HCT116 (cell line): ENCODE measurements around the gene ZFYVE16. TPM values are rescaled to one million over a fixed set of nuclear protein-coding genes. Genes with fewer than 3 reads are reported as not detected.

Source experiments
- ATAC-seq: fragments of 200-7000 bp; cut with Tn5 transposase; 2 replicates; pipeline ENCODE4 v1.9.1; 2020; ENCODE audit warnings: mild to moderate bottlenecking, moderate library complexity
- BruUV-seq: library from RNA; stranded (reverse); fragments of 400-500 nt; replicated peaks from 2 replicates; lab custom pipeline; 2021; lab: Mats Ljungman, UMichigan
- CTCF ChIA-PET: fragments of 300-600 bp; sonication (Branson Sonifier 250); formaldehyde crosslinking; loops from one replicate; lab custom pipeline; 2021; ENCODE audit warnings: antibody characterized with exemption; lab: Charles Lee
- POLR2A ChIA-PET: fragments of 300-600, 350-600 bp; sonication (Branson Sonifier 250); formaldehyde crosslinking; loops from one replicate; lab custom pipeline; 2021; ENCODE audit warnings: antibody characterized with exemption; lab: Charles Lee
- RAD21 ChIA-PET, 2 experiments: fragments of 300-600 bp; sonication (Branson Sonifier 250); formaldehyde crosslinking; loops; one replicate each; lab custom pipeline; 2023; ENCODE audit warnings: low total read pairs in 2 of 2; ENCODE audit not compliant: uncharacterized antibody in 2 of 2, unreplicated experiment in 2 of 2, low non-redundant PET in 1 of 2; lab: Charles Lee
- DNase-seq: peaks from one replicate; pipeline ENCODE4 v3.0.0-alpha.2; 2010; ENCODE audit warnings: low read depth, low spot score
- H2AFZ ChIP-seq: fragments of 200-600 bp; shearing (Covaris generic), sonication (generic); 2 replicates; pipeline ENCODE4 v1.6.1; 2017; ENCODE audit warnings: low read depth, mixed run types, mixed read lengths, antibody characterized with exemption, low read length; ENCODE audit not compliant: poor library complexity, severe bottlenecking
- H3K27ac ChIP-seq: 2 replicates; pipeline ENCODE4 v1.5.1; 2012; ENCODE audit warnings: low read depth, low read length
- H3K27me3 ChIP-seq: fragments of 200-600 bp; sonication (generic); 2 replicates; pipeline ENCODE4 v1.6.1; 2016; ENCODE audit warnings: mixed run types, low read length, mixed read lengths; ENCODE audit not compliant: insufficient read depth
- H3K36me3 ChIP-seq, 2 experiments: fragments of 200-500 bp in 1 of 2; fragments of 200-600 bp in 1 of 2; sonication (Bioruptor generic) in 1 of 2; sonication (generic) in 1 of 2; 2 replicates each; pipeline versions ENCODE4 v1.5.1 to v1.6.1; 2014 to 2016; ENCODE audit warnings: low read length in 2 of 2, inconsistent platforms in 1 of 2, mixed read lengths in 1 of 2, mixed run types in 1 of 2; ENCODE audit not compliant: insufficient read depth in 2 of 2, control insufficient read depth in 1 of 2
- H3K4me1 ChIP-seq, 2 experiments: fragments of 200-600 bp in 1 of 2; sonication (generic) in 1 of 2; 2 replicates each; pipeline versions ENCODE4 v1.5.1 to v1.6.1; 2012 to 2017; ENCODE audit warnings: low read length in 2 of 2, inconsistent platforms in 1 of 2, mild to moderate bottlenecking in 1 of 2, mixed read lengths in 1 of 2, mixed run types in 1 of 2, moderate library complexity in 1 of 2; ENCODE audit not compliant: insufficient read depth in 2 of 2, control insufficient read depth in 1 of 2
- H3K4me2 ChIP-seq: fragments of 200-600 bp; sonication (generic); 2 replicates; pipeline ENCODE4 v1.6.1; 2017; ENCODE audit warnings: mixed run types, low read length, mixed read lengths
- H3K4me3 ChIP-seq, 2 experiments: fragments of 200-600 bp in 1 of 2; sonication (generic) in 1 of 2; replicated peaks in 1 of 2; 2 replicates each; pipeline ENCODE4 v1.5.1; 2011 to 2016; ENCODE audit warnings: low read length in 2 of 2, control low read depth in 1 of 2, low read depth in 1 of 2, mild to moderate bottlenecking in 1 of 2, mixed read lengths in 1 of 2, mixed run types in 1 of 2
- H3K79me2 ChIP-seq: fragments of 200-600 bp; sonication (generic); 2 replicates; pipeline ENCODE4 v1.6.1; 2017; ENCODE audit warnings: mild to moderate bottlenecking, mixed run types, low read length, moderate library complexity, mixed read lengths; ENCODE audit not compliant: insufficient read depth
- H3K9ac ChIP-seq: fragments of 200-600 bp; sonication (generic); 2 replicates; pipeline ENCODE4 v1.6.1; 2016; ENCODE audit warnings: low read length, mixed read lengths
- H3K9me2 ChIP-seq: fragments of 200-600 bp; sonication (generic), shearing (Covaris generic); 2 replicates; pipeline ENCODE4 v1.6.1; 2017; ENCODE audit warnings: mixed run types, mild to moderate bottlenecking, moderate library complexity; ENCODE audit not compliant: insufficient read depth
- H3K9me3 ChIP-seq, 2 experiments: fragments of 200-500 bp in 1 of 2; fragments of 200-600 bp in 1 of 2; sonication (Bioruptor generic) in 1 of 2; sonication (generic) in 1 of 2; 2 replicates each; pipeline ENCODE4 v1.6.1; 2014 to 2017; ENCODE audit warnings: low read length in 2 of 2, mixed read lengths in 2 of 2, inconsistent platforms in 1 of 2, low read depth in 1 of 2, mild to moderate bottlenecking in 1 of 2, mixed run types in 1 of 2, moderate library complexity in 1 of 2; ENCODE audit not compliant: control insufficient read depth in 1 of 2, insufficient read depth in 1 of 2
- H4K20me1 ChIP-seq: fragments of 200-600 bp; sonication (generic), shearing (Covaris generic); 2 replicates; pipeline ENCODE4 v1.6.1; 2017; ENCODE audit warnings: mixed run types, mild to moderate bottlenecking, moderate library complexity; ENCODE audit not compliant: insufficient read depth
- CBX3 ChIP-seq: IDR thresholded peaks from 2 replicates; pipeline ENCODE4 v1.6.1; 2012; ENCODE audit warnings: low read depth
- CEBPB ChIP-seq: IDR thresholded peaks from 2 replicates; pipeline ENCODE4 v1.6.1; 2012; ENCODE audit warnings: low read depth
- CTCF ChIP-seq, 3 experiments: fragments of 200-600 bp in 1 of 3; sonication (generic) in 1 of 3; IDR thresholded peaks in 2 of 3; conservative IDR thresholded peaks in 1 of 3; 2 replicates each; pipeline ENCODE4 v1.5.1; 2012 to 2017; ENCODE audit warnings: low read depth in 2 of 3, low read length in 2 of 3, antibody characterized with exemption in 1 of 3, borderline replicate concordance in 1 of 3, control low read depth in 1 of 3, mild to moderate bottlenecking in 1 of 3, mixed read lengths in 1 of 3, mixed run types in 1 of 3, moderate library complexity in 1 of 3; ENCODE audit not compliant: insufficient read depth in 1 of 3
- EGR1 ChIP-seq: IDR thresholded peaks from 2 replicates; pipeline ENCODE4 v1.6.1; 2012; ENCODE audit warnings: low read depth
- ELF1 ChIP-seq: IDR thresholded peaks from 2 replicates; pipeline ENCODE4 v1.6.1; 2012; ENCODE audit warnings: low read depth, borderline replicate concordance
- EZH2 ChIP-seq: fragments of 200-600 bp; sonication (generic); IDR thresholded peaks from 2 replicates; pipeline ENCODE4 v1.6.1; 2017; ENCODE audit warnings: antibody characterized with exemption, mixed run types
- JUND ChIP-seq: IDR thresholded peaks from 2 replicates; pipeline ENCODE4 v1.6.1; 2012
- MAX ChIP-seq: IDR thresholded peaks from 2 replicates; pipeline ENCODE4 v1.6.1; 2012
- POLR2AphosphoS5 ChIP-seq: IDR thresholded peaks from 2 replicates; pipeline ENCODE4 v1.6.1; 2011; ENCODE audit warnings: mild to moderate bottlenecking, low read depth, low read length, moderate library complexity
- RAD21 ChIP-seq: IDR thresholded peaks from 2 replicates; pipeline ENCODE4 v1.6.1; 2012; ENCODE audit warnings: low read depth, mild to moderate bottlenecking
- REST ChIP-seq: IDR thresholded peaks from 2 replicates; pipeline ENCODE4 v1.6.1; 2012; ENCODE audit warnings: low read depth
- SIN3A ChIP-seq: IDR thresholded peaks from 2 replicates; pipeline ENCODE4 v1.6.1; 2012; ENCODE audit warnings: low read depth
- SP1 ChIP-seq: IDR thresholded peaks from 2 replicates; pipeline ENCODE4 v1.6.1; 2012; ENCODE audit warnings: low read depth
- SRF ChIP-seq: IDR thresholded peaks from 2 replicates; pipeline ENCODE4 v1.6.1; 2012; ENCODE audit warnings: low read depth
- TCF7L2 ChIP-seq: IDR thresholded peaks from 2 replicates; pipeline ENCODE4 v1.7.0; 2011; ENCODE audit warnings: borderline replicate concordance, inconsistent platforms; ENCODE audit not compliant: insufficient read depth, insufficient read length; ENCODE audit errors: extremely low read depth
- YY1 ChIP-seq: IDR thresholded peaks from 2 replicates; pipeline ENCODE4 v1.6.1; 2011; ENCODE audit warnings: low read length, low read depth, moderate library complexity, mild to moderate bottlenecking; ENCODE audit not compliant: insufficient replicate concordance; ENCODE audit errors: extremely low read depth
- ZBTB33 ChIP-seq: IDR thresholded peaks from 2 replicates; pipeline ENCODE4 v1.6.1; 2011; ENCODE audit warnings: mild to moderate bottlenecking, low read length, moderate library complexity; ENCODE audit not compliant: insufficient replicate concordance; ENCODE audit errors: extremely low read depth
- ZNF274 ChIP-seq: fragments of 200-500 bp; sonication (Bioruptor generic); IDR thresholded peaks from 2 replicates; pipeline ENCODE4 v1.6.1; 2014; ENCODE audit warnings: mild to moderate bottlenecking, low read depth, low read length, inconsistent platforms
- intact Hi-C: fragments of 100-400 bp; cut with micrococcal nuclease; formaldehyde crosslinking; loops from 2 replicates; pipeline ENCODE4 v1.10.0; 2022
- total RNA-seq: library from RNA; stranded (reverse); gene quantifications from one replicate; pipeline ENCODE4 v1.2.1, GENCODE V29; 2021; ENCODE audit not compliant: unreplicated experiment

Gene ZFYVE16
- total RNA-seq, 1 experiment from 2014 or later, result 24.2 TPM

- ChIA-PET RAD21 (no interaction called here), POLR2A (no interaction called here)
- TF ChIP-seq SRF, result no peak
- TF ChIP-seq CBX3, result no peak
- TF ChIP-seq ZBTB33, result no peak
- TF ChIP-seq POLR2AphosphoS5, result no peak
- no peak for TF ChIP-seq ELF1
- TF ChIP-seq ZNF274, result no peak
- no peak for TF ChIP-seq JUND
- TF ChIP-seq TCF7L2, result no peak
- no peak for TF ChIP-seq SIN3A
- no peak for TF ChIP-seq RAD21
- TF ChIP-seq MAX, result no peak
- TF ChIP-seq REST, result no peak
- TF ChIP-seq CTCF (IDR thresholded peaks at IDR 0.05 in 2 of 3, conservative IDR thresholded peaks at IDR 0.05 in 1 of 3; ENCODE audit: borderline replicate concordance in 1 of 3, insufficient read depth in 1 of 3, low read depth in 2 of 3, low read length in 2 of 3), result no peak
- no peak for TF ChIP-seq YY1
- no peak for TF ChIP-seq EGR1
- no peak for TF ChIP-seq EZH2
- TF ChIP-seq CEBPB, result no peak
- TF ChIP-seq SP1, result no peak
Measured at GRCh38 chr5:80417973-80418372, 10.1 kb downstream of the ZFYVE16 start.

More at GRCh38 chr5:80417973-80418372, 10.1 kb downstream of the ZFYVE16 start:
- H3K27ac ChIP-seq, result no peak overlapping the region
- DNase-seq (no peak), ATAC-seq (no peak)
- CTCF ChIA-PET, result no interaction called here
- H4K20me1 ChIP-seq, result no peaks in the 10 kb centered on the region
- intact Hi-C loops, result no loop called here
- no peaks in the 10 kb centered on the region; the same call in 1 of the 2 replicates for H3K9me2 ChIP-seq
- no peak overlapping the region for H3K9ac ChIP-seq
- no peak overlapping the region for H2AFZ ChIP-seq
- no peaks in the 10 kb centered on the region for H3K9me3 ChIP-seq
- no peaks in the 10 kb centered on the region for H3K4me1 ChIP-seq
- no peaks in the 10 kb centered on the region for H3K36me3 ChIP-seq
- peaks cover 70% of the 10 kb centered on the region for H3K79me2 ChIP-seq
- H3K27me3 ChIP-seq, result no peaks in the 10 kb centered on the region
- H3K4me3 ChIP-seq, result no peak overlapping the region
- BruUV-seq, result no TSS peak
- H3K4me2 ChIP-seq, result no peak overlapping the region
